ENCODE data around the gene UFM1. TPM values are rescaled to one million over a fixed set of nuclear protein-coding genes. Genes with fewer than 3 reads are reported as not detected.

Gene UFM1
- total RNA-seq, 1 experiment from 2014 or later = 33.9 TPM

DNA sequence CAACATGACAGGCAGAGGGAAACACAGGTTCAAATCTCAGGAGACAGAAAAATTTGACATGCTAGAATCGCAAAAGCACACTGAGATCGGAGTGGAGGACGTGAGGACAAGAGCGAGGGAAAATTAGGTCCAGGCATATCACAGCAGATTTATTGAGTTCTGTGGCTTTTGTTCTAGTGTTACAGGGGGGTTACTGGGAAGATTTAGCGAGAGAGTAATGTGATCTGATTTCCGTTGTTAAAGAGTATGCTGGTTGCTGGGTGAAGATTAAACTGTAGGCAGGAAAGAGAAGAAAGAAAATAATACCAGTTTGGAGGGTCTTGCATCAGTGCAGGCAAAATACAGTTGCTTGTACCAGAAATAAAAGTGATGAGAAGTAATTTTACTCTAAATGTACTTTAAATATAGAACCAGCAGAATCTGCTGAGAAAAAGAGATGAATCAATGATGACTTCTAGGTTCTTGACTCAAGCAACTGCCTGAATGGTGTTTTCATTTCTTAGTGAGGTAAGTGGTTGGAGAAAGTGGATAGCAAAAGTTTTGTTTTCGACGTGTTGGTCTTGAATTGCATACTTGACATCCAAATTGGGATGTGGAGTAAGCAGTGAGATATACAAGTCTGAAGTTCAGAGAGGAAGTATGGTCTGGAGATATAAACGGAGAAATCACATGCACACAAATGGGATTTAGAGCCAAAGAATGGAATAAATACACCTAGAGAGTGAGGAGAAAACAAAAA, 35.7 kb downstream of the UFM1 start:
- no peaks in the 10 kb centered on the region for H4K20me1 ChIP-seq (ENCODE audit: insufficient read depth)
- BruUV-seq (replicated peaks) = no TSS peak
- H3K9ac ChIP-seq (ENCODE audit: low read length) = no peak overlapping the region
- ChIA-PET POLR2A (no interaction called here), RAD21 (ENCODE audit: low non-redundant PET in 1 of 2, low total read pairs in 2 of 2, uncharacterized antibody in 2 of 2, unreplicated experiment in 2 of 2) (no interaction called here), CTCF (no interaction called here)
- ATAC-seq (no peak), DNase-seq (ENCODE audit: low read depth, low spot score) (no peak)
- no peaks in the 10 kb centered on the region for H3K4me1 ChIP-seq (ENCODE audit: control insufficient read depth in 1 of 2, insufficient read depth in 2 of 2, low read length in 2 of 2)
- no peaks in the 10 kb centered on the region for H3K79me2 ChIP-seq (ENCODE audit: insufficient read depth, low read length)
- H3K4me3 ChIP-seq (replicated peaks in 1 of 2; ENCODE audit: low read depth in 1 of 2, low read length in 2 of 2) = no peak overlapping the region
- H3K27ac ChIP-seq (ENCODE audit: low read depth, low read length) = no peak overlapping the region
- TF ChIP-seq JUND (IDR thresholded peaks at IDR 0.05) (no peak), POLR2AphosphoS5 (IDR thresholded peaks at IDR 0.05; ENCODE audit: low read depth, low read length) (no peak), CBX3 (IDR thresholded peaks at IDR 0.05; ENCODE audit: low read depth) (no peak), EGR1 (IDR thresholded peaks at IDR 0.05; ENCODE audit: low read depth) (no peak), CEBPB (IDR thresholded peaks at IDR 0.05; ENCODE audit: low read depth) (no peak), RAD21 (IDR thresholded peaks at IDR 0.05; ENCODE audit: low read depth) (no peak), SIN3A (IDR thresholded peaks at IDR 0.05; ENCODE audit: low read depth) (no peak), ZNF274 (IDR thresholded peaks at IDR 0.05; ENCODE audit: low read depth, low read length) (no peak), FOSL1 (IDR thresholded peaks at IDR 0.05; ENCODE audit: low read depth) (no peak), TCF7L2 (IDR thresholded peaks at IDR 0.05; ENCODE audit: borderline replicate concordance, extremely low read depth, insufficient read depth, insufficient read length) (no peak), EZH2phosphoT487 (IDR thresholded peaks at IDR 0.05; ENCODE audit: borderline replicate concordance) (no peak), EZH2 (IDR thresholded peaks at IDR 0.05) (no peak)
- TF ChIP-seq, protein P1, sequence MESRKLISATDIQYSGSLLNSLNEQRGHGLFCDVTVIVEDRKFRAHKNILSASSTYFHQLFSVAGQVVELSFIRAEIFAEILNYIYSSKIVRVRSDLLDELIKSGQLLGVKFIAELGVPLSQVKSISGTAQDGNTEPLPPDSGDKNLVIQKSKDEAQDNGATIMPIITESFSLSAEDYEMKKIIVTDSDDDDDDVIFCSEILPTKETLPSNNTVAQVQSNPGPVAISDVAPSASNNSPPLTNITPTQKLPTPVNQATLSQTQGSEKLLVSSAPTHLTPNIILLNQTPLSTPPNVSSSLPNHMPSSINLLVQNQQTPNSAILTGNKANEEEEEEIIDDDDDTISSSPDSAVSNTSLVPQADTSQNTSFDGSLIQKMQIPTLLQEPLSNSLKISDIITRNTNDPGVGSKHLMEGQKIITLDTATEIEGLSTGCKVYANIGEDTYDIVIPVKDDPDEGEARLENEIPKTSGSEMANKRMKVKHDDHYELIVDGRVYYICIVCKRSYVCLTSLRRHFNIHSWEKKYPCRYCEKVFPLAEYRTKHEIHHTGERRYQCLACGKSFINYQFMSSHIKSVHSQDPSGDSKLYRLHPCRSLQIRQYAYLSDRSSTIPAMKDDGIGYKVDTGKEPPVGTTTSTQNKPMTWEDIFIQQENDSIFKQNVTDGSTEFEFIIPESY (IDR thresholded peaks at IDR 0.05; ENCODE audit: extremely low read depth, insufficient replicate concordance, low read length) = no peak
- TF ChIP-seq, protein P2, sequence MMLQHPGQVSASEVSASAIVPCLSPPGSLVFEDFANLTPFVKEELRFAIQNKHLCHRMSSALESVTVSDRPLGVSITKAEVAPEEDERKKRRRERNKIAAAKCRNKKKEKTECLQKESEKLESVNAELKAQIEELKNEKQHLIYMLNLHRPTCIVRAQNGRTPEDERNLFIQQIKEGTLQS (IDR thresholded peaks at IDR 0.05) = no peak
- TF ChIP-seq, protein P3, sequence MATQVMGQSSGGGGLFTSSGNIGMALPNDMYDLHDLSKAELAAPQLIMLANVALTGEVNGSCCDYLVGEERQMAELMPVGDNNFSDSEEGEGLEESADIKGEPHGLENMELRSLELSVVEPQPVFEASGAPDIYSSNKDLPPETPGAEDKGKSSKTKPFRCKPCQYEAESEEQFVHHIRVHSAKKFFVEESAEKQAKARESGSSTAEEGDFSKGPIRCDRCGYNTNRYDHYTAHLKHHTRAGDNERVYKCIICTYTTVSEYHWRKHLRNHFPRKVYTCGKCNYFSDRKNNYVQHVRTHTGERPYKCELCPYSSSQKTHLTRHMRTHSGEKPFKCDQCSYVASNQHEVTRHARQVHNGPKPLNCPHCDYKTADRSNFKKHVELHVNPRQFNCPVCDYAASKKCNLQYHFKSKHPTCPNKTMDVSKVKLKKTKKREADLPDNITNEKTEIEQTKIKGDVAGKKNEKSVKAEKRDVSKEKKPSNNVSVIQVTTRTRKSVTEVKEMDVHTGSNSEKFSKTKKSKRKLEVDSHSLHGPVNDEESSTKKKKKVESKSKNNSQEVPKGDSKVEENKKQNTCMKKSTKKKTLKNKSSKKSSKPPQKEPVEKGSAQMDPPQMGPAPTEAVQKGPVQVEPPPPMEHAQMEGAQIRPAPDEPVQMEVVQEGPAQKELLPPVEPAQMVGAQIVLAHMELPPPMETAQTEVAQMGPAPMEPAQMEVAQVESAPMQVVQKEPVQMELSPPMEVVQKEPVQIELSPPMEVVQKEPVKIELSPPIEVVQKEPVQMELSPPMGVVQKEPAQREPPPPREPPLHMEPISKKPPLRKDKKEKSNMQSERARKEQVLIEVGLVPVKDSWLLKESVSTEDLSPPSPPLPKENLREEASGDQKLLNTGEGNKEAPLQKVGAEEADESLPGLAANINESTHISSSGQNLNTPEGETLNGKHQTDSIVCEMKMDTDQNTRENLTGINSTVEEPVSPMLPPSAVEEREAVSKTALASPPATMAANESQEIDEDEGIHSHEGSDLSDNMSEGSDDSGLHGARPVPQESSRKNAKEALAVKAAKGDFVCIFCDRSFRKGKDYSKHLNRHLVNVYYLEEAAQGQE (IDR thresholded peaks at IDR 0.05; ENCODE audit: low read depth) = no peak
- intact Hi-C loops (cut with micrococcal nuclease) = no loop called here
- H2AFZ ChIP-seq (ENCODE audit: low read depth, low read length, poor library complexity, severe bottlenecking) = no peak overlapping the region
- no peaks in the 10 kb centered on the region for H3K9me2 ChIP-seq (ENCODE audit: insufficient read depth)
- H3K36me3 ChIP-seq (ENCODE audit: control insufficient read depth in 1 of 2, insufficient read depth in 2 of 2, low read length in 2 of 2) = no peaks in the 10 kb centered on the region
- 0 out of 2 replicates have a peak, but pooled peaks cover 3% of the 10 kb centered on the region for H3K27me3 ChIP-seq (ENCODE audit: insufficient read depth, low read length)
- H3K9me3 ChIP-seq (ENCODE audit: control insufficient read depth in 1 of 2, insufficient read depth in 1 of 2, low read depth in 1 of 2, low read length in 2 of 2) = no peaks in the 10 kb centered on the region
- H3K4me2 ChIP-seq (ENCODE audit: low read length) = no peak overlapping the region

Data from HCT116 (cell line).